ENCODE results near the gene UXT. TPM values are rescaled to one million over a fixed set of nuclear protein-coding genes. Genes with fewer than 3 reads are reported as not detected.

UXT gene
- total and polyA plus RNA-seq, 2 of the 13 experiments (the other 11 are each of a cell fraction or from before 2014, with no cell fraction given) = 107 to 123 TPM

GRCh38 chrX:47612418-47612817, 46.6 kb downstream of the UXT start:
- H3K4me3 ChIP-seq (replicated peaks in 1 of 3; ENCODE audit: insufficient read depth in 1 of 3, low read depth in 2 of 3, low read length in 3 of 3) = no peak overlapping the region
- no peaks in the 10 kb centered on the region for H4K20me1 ChIP-seq (ENCODE audit: insufficient read depth, low read length)
- POLR2A ChIA-PET = no interaction called here
- no peak for FAIRE-seq
- no peaks in the 10 kb centered on the region for H3K27me3 ChIP-seq (ENCODE audit: control insufficient read depth in 1 of 2, insufficient read depth in 2 of 2, low read length in 2 of 2)
- ATAC-seq = no peak
- BruUV-seq (replicated peaks) = no TSS peak
- H3K9ac ChIP-seq (ENCODE audit: insufficient read depth, low read depth, low read length) = no peak overlapping the region
- no peaks in the 10 kb centered on the region for H3K4me1 ChIP-seq (ENCODE audit: insufficient read depth, low read length)
- no peak overlapping the region for H3K27ac ChIP-seq (ENCODE audit: extremely low read length, insufficient read depth, low read length)
- TF ChIP-seq FOXA3 (CRISPR knock-in tag; IDR thresholded peaks at IDR 0.05) = no peak
- TF ChIP-seq ZNF75D (CRISPR knock-in tag; IDR thresholded peaks at IDR 0.05; ENCODE audit: borderline replicate concordance) = no peak
- no peak for TF ChIP-seq TRIM22 (IDR thresholded peaks at IDR 0.05)
- no peak for TF ChIP-seq NAIF1 (CRISPR knock-in tag; IDR thresholded peaks at IDR 0.05; ENCODE audit: borderline replicate concordance)
- no peak for TF ChIP-seq ZNF646 (CRISPR knock-in tag; IDR thresholded peaks at IDR 0.05)
- TF ChIP-seq TMF1 (CRISPR knock-in tag; IDR thresholded peaks at IDR 0.05; ENCODE audit: low read depth) = no peak
- no peak for TF ChIP-seq ZBTB21 (CRISPR knock-in tag; IDR thresholded peaks at IDR 0.05)
- no peak for TF ChIP-seq ZBTB33 (CRISPR knock-in tag; IDR thresholded peaks at IDR 0.05)
- TF ChIP-seq PRMT3 (CRISPR knock-in tag; IDR thresholded peaks at IDR 0.05; ENCODE audit: borderline replicate concordance, low read depth) = no peak
- no peak for TF ChIP-seq THAP7 (CRISPR knock-in tag; IDR thresholded peaks at IDR 0.05)
- TF ChIP-seq ZNF12 (CRISPR knock-in tag; IDR thresholded peaks at IDR 0.05) = no peak
- in situ Hi-C loops (cut with HindIII; ENCODE audit: extremely low pct_ligation_motif_present, low pct_unique_long_range_greater_than_20kb) (no loop called here), intact Hi-C loops (cut with micrococcal nuclease; ENCODE audit: unreplicated experiment) (no loop called here)
- no peaks in the 10 kb centered on the region for H3K36me3 ChIP-seq (replicated peaks in 1 of 2; ENCODE audit: control insufficient read depth in 1 of 2, insufficient read depth in 2 of 2, low read length in 2 of 2)
- H2AFZ ChIP-seq (ENCODE audit: low read length) = no peak overlapping the region
- DNase-seq (ENCODE audit: low spot score) = no peak
- H3K79me2 ChIP-seq (ENCODE audit: insufficient read depth, low read length) = no peaks in the 10 kb centered on the region
- CTCF ChIA-PET (ENCODE audit: low intra/inter-chr PET ratio, low total read pairs) = no interaction called here
- no peak overlapping the region for H3K4me2 ChIP-seq (ENCODE audit: low read depth, low read length)
- H3K9me3 ChIP-seq (ENCODE audit: low read length) = no peaks in the 10 kb centered on the region
